HCT116 (cell line): ENCODE results near the gene ARHGEF10L. TPM values are rescaled to one million over a fixed set of nuclear protein-coding genes. Genes with fewer than 3 reads are reported as not detected.

ENCODE experiments used
- ATAC-seq: fragments of 200-7000 bp; cut with Tn5 transposase; 2 replicates; pipeline ENCODE4 v1.9.1; 2020; ENCODE audit warnings: mild to moderate bottlenecking, moderate library complexity
- BruUV-seq: library from RNA; stranded (reverse); fragments of 400-500 nt; replicated peaks from 2 replicates; lab custom pipeline; 2021; lab: Mats Ljungman, UMichigan
- CTCF ChIA-PET: fragments of 300-600 bp; sonication (Branson Sonifier 250); formaldehyde crosslinking; loops from one replicate; lab custom pipeline; 2021; ENCODE audit warnings: antibody characterized with exemption; lab: Charles Lee
- POLR2A ChIA-PET: fragments of 300-600, 350-600 bp; sonication (Branson Sonifier 250); formaldehyde crosslinking; loops from one replicate; lab custom pipeline; 2021; ENCODE audit warnings: antibody characterized with exemption; lab: Charles Lee
- RAD21 ChIA-PET, 2 experiments: fragments of 300-600 bp; sonication (Branson Sonifier 250); formaldehyde crosslinking; loops; one replicate each; lab custom pipeline; 2023; ENCODE audit warnings: low total read pairs in 2 of 2; ENCODE audit not compliant: uncharacterized antibody in 2 of 2, unreplicated experiment in 2 of 2, low non-redundant PET in 1 of 2; lab: Charles Lee
- DNase-seq: peaks from one replicate; pipeline ENCODE4 v3.0.0-alpha.2; 2010; ENCODE audit warnings: low read depth, low spot score
- H2AFZ ChIP-seq: fragments of 200-600 bp; shearing (Covaris generic), sonication (generic); 2 replicates; pipeline ENCODE4 v1.6.1; 2017; ENCODE audit warnings: low read depth, mixed run types, mixed read lengths, antibody characterized with exemption, low read length; ENCODE audit not compliant: poor library complexity, severe bottlenecking
- H3K27ac ChIP-seq: 2 replicates; pipeline ENCODE4 v1.5.1; 2012; ENCODE audit warnings: low read depth, low read length
- H3K27me3 ChIP-seq: fragments of 200-600 bp; sonication (generic); 2 replicates; pipeline ENCODE4 v1.6.1; 2016; ENCODE audit warnings: mixed run types, low read length, mixed read lengths; ENCODE audit not compliant: insufficient read depth
- H3K36me3 ChIP-seq, 2 experiments: fragments of 200-500 bp in 1 of 2; fragments of 200-600 bp in 1 of 2; sonication (Bioruptor generic) in 1 of 2; sonication (generic) in 1 of 2; 2 replicates each; pipeline versions ENCODE4 v1.5.1 to v1.6.1; 2014 to 2016; ENCODE audit warnings: low read length in 2 of 2, inconsistent platforms in 1 of 2, mixed read lengths in 1 of 2, mixed run types in 1 of 2; ENCODE audit not compliant: insufficient read depth in 2 of 2, control insufficient read depth in 1 of 2
- H3K4me1 ChIP-seq, 2 experiments: fragments of 200-600 bp in 1 of 2; sonication (generic) in 1 of 2; 2 replicates each; pipeline versions ENCODE4 v1.5.1 to v1.6.1; 2012 to 2017; ENCODE audit warnings: low read length in 2 of 2, inconsistent platforms in 1 of 2, mild to moderate bottlenecking in 1 of 2, mixed read lengths in 1 of 2, mixed run types in 1 of 2, moderate library complexity in 1 of 2; ENCODE audit not compliant: insufficient read depth in 2 of 2, control insufficient read depth in 1 of 2
- H3K4me2 ChIP-seq: fragments of 200-600 bp; sonication (generic); 2 replicates; pipeline ENCODE4 v1.6.1; 2017; ENCODE audit warnings: mixed run types, low read length, mixed read lengths
- H3K4me3 ChIP-seq, 2 experiments: fragments of 200-600 bp in 1 of 2; sonication (generic) in 1 of 2; replicated peaks in 1 of 2; 2 replicates each; pipeline ENCODE4 v1.5.1; 2011 to 2016; ENCODE audit warnings: low read length in 2 of 2, control low read depth in 1 of 2, low read depth in 1 of 2, mild to moderate bottlenecking in 1 of 2, mixed read lengths in 1 of 2, mixed run types in 1 of 2
- H3K79me2 ChIP-seq: fragments of 200-600 bp; sonication (generic); 2 replicates; pipeline ENCODE4 v1.6.1; 2017; ENCODE audit warnings: mild to moderate bottlenecking, mixed run types, low read length, moderate library complexity, mixed read lengths; ENCODE audit not compliant: insufficient read depth
- H3K9ac ChIP-seq: fragments of 200-600 bp; sonication (generic); 2 replicates; pipeline ENCODE4 v1.6.1; 2016; ENCODE audit warnings: low read length, mixed read lengths
- H3K9me2 ChIP-seq: fragments of 200-600 bp; sonication (generic), shearing (Covaris generic); 2 replicates; pipeline ENCODE4 v1.6.1; 2017; ENCODE audit warnings: mixed run types, mild to moderate bottlenecking, moderate library complexity; ENCODE audit not compliant: insufficient read depth
- H3K9me3 ChIP-seq, 2 experiments: fragments of 200-500 bp in 1 of 2; fragments of 200-600 bp in 1 of 2; sonication (Bioruptor generic) in 1 of 2; sonication (generic) in 1 of 2; 2 replicates each; pipeline ENCODE4 v1.6.1; 2014 to 2017; ENCODE audit warnings: low read length in 2 of 2, mixed read lengths in 2 of 2, inconsistent platforms in 1 of 2, low read depth in 1 of 2, mild to moderate bottlenecking in 1 of 2, mixed run types in 1 of 2, moderate library complexity in 1 of 2; ENCODE audit not compliant: control insufficient read depth in 1 of 2, insufficient read depth in 1 of 2
- H4K20me1 ChIP-seq: fragments of 200-600 bp; sonication (generic), shearing (Covaris generic); 2 replicates; pipeline ENCODE4 v1.6.1; 2017; ENCODE audit warnings: mixed run types, mild to moderate bottlenecking, moderate library complexity; ENCODE audit not compliant: insufficient read depth
- EGR1 ChIP-seq: IDR thresholded peaks from 2 replicates; pipeline ENCODE4 v1.6.1; 2012; ENCODE audit warnings: low read depth
- SP1 ChIP-seq: IDR thresholded peaks from 2 replicates; pipeline ENCODE4 v1.6.1; 2012; ENCODE audit warnings: low read depth
- YY1 ChIP-seq: IDR thresholded peaks from 2 replicates; pipeline ENCODE4 v1.6.1; 2011; ENCODE audit warnings: low read length, low read depth, moderate library complexity, mild to moderate bottlenecking; ENCODE audit not compliant: insufficient replicate concordance; ENCODE audit errors: extremely low read depth
- ZBTB33 ChIP-seq: IDR thresholded peaks from 2 replicates; pipeline ENCODE4 v1.6.1; 2011; ENCODE audit warnings: mild to moderate bottlenecking, low read length, moderate library complexity; ENCODE audit not compliant: insufficient replicate concordance; ENCODE audit errors: extremely low read depth
- intact Hi-C: fragments of 100-400 bp; cut with micrococcal nuclease; formaldehyde crosslinking; loops from 2 replicates; pipeline ENCODE4 v1.10.0; 2022
- total RNA-seq: library from RNA; stranded (reverse); gene quantifications from one replicate; pipeline ENCODE4 v1.2.1, GENCODE V29; 2021; ENCODE audit not compliant: unreplicated experiment

The ARHGEF10L gene
- total RNA-seq, 1 experiment from 2014 or later: 14.7 TPM

DNA sequence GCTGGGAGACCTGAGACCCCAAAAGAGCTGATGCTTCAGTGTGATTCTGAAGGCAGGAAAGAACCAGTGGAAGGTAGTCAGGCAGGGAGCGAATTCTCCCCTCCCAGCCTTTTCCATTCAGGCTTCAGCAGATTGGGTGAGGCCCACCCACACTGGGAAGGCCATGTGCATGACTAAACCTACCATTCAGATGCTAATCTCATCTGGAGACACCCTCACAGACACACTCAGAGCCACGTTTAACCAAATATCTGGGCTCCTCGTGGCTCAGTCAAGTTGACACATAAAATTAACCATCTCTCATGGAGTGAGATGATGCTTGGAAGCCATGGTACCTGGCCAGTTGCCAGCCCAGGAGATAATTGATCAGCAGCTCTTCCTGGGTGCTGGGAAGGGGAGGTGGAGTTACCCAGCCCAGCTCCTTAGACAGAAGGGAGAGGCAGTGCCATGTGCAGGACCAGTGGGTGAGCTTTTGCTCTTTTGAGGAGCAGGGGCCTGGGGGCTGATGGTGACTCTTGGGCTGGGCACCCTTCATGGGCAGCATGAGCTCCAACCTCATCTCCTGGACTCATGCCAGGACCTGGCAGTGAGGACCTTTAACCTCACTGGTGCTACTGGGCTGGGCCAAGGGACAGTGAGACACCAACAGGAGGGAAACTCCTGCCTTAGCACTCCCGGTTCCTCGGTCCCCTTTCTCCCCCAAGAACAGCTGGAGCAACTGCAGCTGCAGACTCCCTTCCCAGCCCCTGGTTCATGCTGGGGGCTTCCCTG is 126.6 kb downstream of the ARHGEF10L start (continued):
- TF ChIP-seq SP1: no peak

GRCh38 chr1:17667641-17668040 is 128.1 kb downstream of the ARHGEF10L start:
- CTCF ChIA-PET: no interaction called here
- no peak overlapping the region for H3K4me2 ChIP-seq
- no peak for ATAC-seq
- H2AFZ ChIP-seq: no peak overlapping the region
- no peaks in the 10 kb centered on the region for H3K9me3 ChIP-seq
- no peak overlapping the region for H3K9ac ChIP-seq
- H3K9me2 ChIP-seq: no peaks in the 10 kb centered on the region
- no peaks in the 10 kb centered on the region for H3K27me3 ChIP-seq
- POLR2A ChIA-PET: no interaction called here
- H3K79me2 ChIP-seq: no peaks in the 10 kb centered on the region
- H3K4me1 ChIP-seq: 0 out of 4 replicates have a peak, but pooled peaks cover 0 to 4% of the 10 kb centered on the region in 2 experiments
- RAD21 ChIA-PET: no interaction called here
- no peaks in the 10 kb centered on the region for H3K36me3 ChIP-seq
- BruUV-seq: no TSS peak
- no peaks in the 10 kb centered on the region for H4K20me1 ChIP-seq
- no peak for DNase-seq
- intact Hi-C loops: no loop called here
- H3K27ac ChIP-seq: no peak overlapping the region
- TF ChIP-seq YY1: no peak
- TF ChIP-seq EGR1: no peak
- TF ChIP-seq SP1: no peak
- no peak for TF ChIP-seq ZBTB33
- no peak overlapping the region for H3K4me3 ChIP-seq
